A673 (cell line): ENCODE measurements around the gene CRYBG2. TPM values are rescaled to one million over a fixed set of nuclear protein-coding genes. Genes with fewer than 3 reads are reported as not detected.

Experiments used
- BruUV-seq: library from RNA; stranded (reverse); fragments of 400-500 nt; replicated peaks from 2 replicates; lab custom pipeline; 2021; lab: Mats Ljungman, UMichigan
- CTCF ChIA-PET: fragments of 300-600 bp; sonication (Branson Sonifier 250); formaldehyde crosslinking; loops from one replicate; lab custom pipeline; 2022; ENCODE audit warnings: antibody characterized with exemption; lab: Charles Lee
- POLR2A ChIA-PET: fragments of 300-600 bp; sonication (Branson Sonifier 250); formaldehyde crosslinking; loops from one replicate; lab custom pipeline; 2022; ENCODE audit warnings: antibody characterized with exemption; ENCODE audit not compliant: low non-redundant PET; lab: Charles Lee
- DNase-seq: peaks from one replicate; pipeline ENCODE4 v3.0.0-alpha.2; 2015; ENCODE audit warnings: low spot score
- H3K27ac ChIP-seq: fragments of 200-600 bp; sonication (generic); 2 replicates; pipeline ENCODE4 v1.5.1; 2016; ENCODE audit warnings: mixed run types, low read depth, mild to moderate bottlenecking, mixed read lengths, antibody characterized with exemption, low read length; ENCODE audit not compliant: poor library complexity, severe bottlenecking
- H3K27me3 ChIP-seq: fragments of 200-600 bp; sonication (generic); replicated peaks from 2 replicates; pipeline ENCODE4 v1.6.1; 2017; ENCODE audit warnings: mixed run types, low read depth, mild to moderate bottlenecking, mixed read lengths, antibody characterized with exemption, low read length; ENCODE audit not compliant: insufficient read depth, poor library complexity
- H3K36me3 ChIP-seq: fragments of 200-600 bp; sonication (generic); 2 replicates; pipeline ENCODE4 v1.6.1; 2016; ENCODE audit warnings: mixed run types, mild to moderate bottlenecking, mixed read lengths, antibody characterized with exemption, low read length; ENCODE audit not compliant: insufficient read depth, poor library complexity, severe bottlenecking
- H3K4me1 ChIP-seq: fragments of 200-600 bp; sonication (generic); 2 replicates; pipeline ENCODE4 v1.6.1; 2017; ENCODE audit warnings: mixed run types, mild to moderate bottlenecking, mixed read lengths, antibody characterized with exemption, low read length; ENCODE audit not compliant: insufficient read depth, poor library complexity, severe bottlenecking
- H3K4me3 ChIP-seq: fragments of 200-600 bp; sonication (generic); 2 replicates; pipeline ENCODE4 v1.5.1; 2016; ENCODE audit warnings: low read depth, mixed run types, mild to moderate bottlenecking, mixed read lengths, low read length; ENCODE audit not compliant: poor library complexity, severe bottlenecking
- H3K9me3 ChIP-seq: fragments of 200-600 bp; sonication (generic); 2 replicates; pipeline ENCODE4 v1.6.1; 2016; ENCODE audit warnings: mixed run types, low read depth, mild to moderate bottlenecking, mixed read lengths, antibody characterized with exemption, low read length; ENCODE audit not compliant: poor library complexity, severe bottlenecking
- CTCF ChIP-seq: fragments of 300-800, 200-600 bp; sonication (generic); conservative IDR thresholded peaks from 2 replicates; pipeline ENCODE4 v1.5.1; 2017; ENCODE audit warnings: low read depth, mild to moderate bottlenecking, antibody characterized with exemption, low read length, moderate library complexity, mixed read lengths
- EZH2 ChIP-seq: fragments of 200-600 bp; sonication (generic); IDR thresholded peaks from 2 replicates; pipeline ENCODE4 v1.6.1; 2017; ENCODE audit warnings: borderline replicate concordance, low read depth, mild to moderate bottlenecking, mixed read lengths, antibody characterized with exemption, low read length; ENCODE audit not compliant: poor library complexity, severe bottlenecking
- intact Hi-C: fragments of 100-400 bp; cut with micrococcal nuclease; formaldehyde crosslinking; loops from one replicate; pipeline ENCODE4 v1.10.0; 2022; ENCODE audit not compliant: unreplicated experiment
- total RNA-seq: library from RNA; stranded (reverse); gene quantifications from 2 replicates; pipeline ENCODE4 v1.2.3, GENCODE V29; 2021

Gene CRYBG2
- total RNA-seq, 1 experiment from 2014 or later: not detected

GRCh38 chr1:26318338-26319064 is 35.4 kb downstream of the CRYBG2 start:
- BruUV-seq: no TSS peak
- CTCF ChIA-PET: interaction anchor here (0.8 kb wide), 1 partner anchor 34 kb away, joined by 3 read pairs; no protein-coding TSS in a partner anchor
- Histone ChIP-seq H3K9me3 (no peaks in the 10 kb centered on the region), H3K36me3 (no peaks in the 10 kb centered on the region), H3K4me3 (no peak overlapping the region), H3K27me3 (no peaks in the 10 kb centered on the region), H3K4me1 (no peaks in the 10 kb centered on the region), H3K27ac (no peak overlapping the region)
- intact Hi-C loops: no loop called here
- no peak for TF ChIP-seq EZH2
- no peak for TF ChIP-seq CTCF
- POLR2A ChIA-PET: no interaction called here
- DNase-seq: no peak

GRCh38 chr1:26317612-26318337 is 36.2 kb downstream of the CRYBG2 start, which contains the start of gene CD52:
TSS of gene CD52 (plus strand) at chr1:26317958. CDS start at chr1:26318018, 60 bp downstream.
- Histone ChIP-seq H3K9me3 (no peaks in the 10 kb centered on the region), H3K4me1 (no peaks in the 10 kb centered on the region), H3K27ac (no peak within 1 kb of the TSS), H3K27me3 (no peaks in the 10 kb centered on the region), H3K4me3 (no peak within 1 kb of the TSS), H3K36me3 (no peaks in the 10 kb centered on the region)
- BruUV-seq: no TSS peak
- intact Hi-C loops: no loop called here
- POLR2A ChIA-PET: no interaction called here
- CTCF ChIA-PET: interaction anchor here (0.8 kb wide), 1 partner anchor 33 kb away, joined by 3 read pairs; no protein-coding TSS in a partner anchor
- no peak for DNase-seq
- TF ChIP-seq CTCF: no peak
- no peak for TF ChIP-seq EZH2

GRCh38 chr1:26317146-26317545 is 36.8 kb downstream of the CRYBG2 start:
- Histone ChIP-seq H3K36me3 (no peaks in the 10 kb centered on the region), H3K4me1 (no peaks in the 10 kb centered on the region), H3K4me3 (no peak overlapping the region), H3K27me3 (no peaks in the 10 kb centered on the region), H3K9me3 (no peaks in the 10 kb centered on the region), H3K27ac (no peak overlapping the region)
- intact Hi-C loops: no loop called here
- TF ChIP-seq EZH2 (no peak), CTCF (no peak)
- BruUV-seq: no TSS peak
- no peak for DNase-seq
- ChIA-PET CTCF (no interaction called here), POLR2A (no interaction called here)
